CD4-positive, alpha-beta T cell (primary cell): ENCODE results near the gene CLIC5. TPM values are rescaled to one million over a fixed set of nuclear protein-coding genes. Genes with fewer than 3 reads are reported as not detected.

ENCODE experiments used
- ATAC-seq: fragments of 200-7000 bp; cut with Tn5 transposase; one replicate; pipeline ENCODE4 v1.10.0; 2022; ENCODE audit warnings: mild to moderate bottlenecking; ENCODE audit not compliant: poor library complexity
- CTCF ChIA-PET: fragments of 350-600 bp; sonication (Branson Sonifier 250); formaldehyde crosslinking; loops from one replicate; lab custom pipeline; 2021; ENCODE audit warnings: antibody characterized with exemption, inconsistent platforms; lab: Charles Lee
- POLR2A ChIA-PET: fragments of 350-600 bp; sonication (Branson Sonifier 250); formaldehyde crosslinking; loops from one replicate; lab custom pipeline; 2021; ENCODE audit warnings: antibody characterized with exemption, inconsistent platforms; lab: Charles Lee
- DNase-seq, 14 experiments: peaks; one replicate each; pipeline ENCODE4 v3.0.0-alpha.2; 2013 to 2020; ENCODE audit warnings: mixed read lengths in 2 of 14
- H3K27ac ChIP-seq, 2 donors: one replicate each; pipeline versions ENCODE4 v1.5.1 to v1.7.0; 2013; ENCODE audit warnings: low read length in 2 of 2, low read depth in 1 of 2, mild to moderate bottlenecking in 1 of 2
- H3K27me3 ChIP-seq, 2 experiments: 1 replicate in 1 of 2; 2 replicates in 1 of 2; pipeline versions ENCODE4 v1.6.1 to v1.7.0; 2013; ENCODE audit warnings: low read length in 2 of 2, control low read depth in 1 of 2, mild to moderate bottlenecking in 1 of 2, moderate library complexity in 1 of 2; ENCODE audit not compliant: insufficient read depth in 2 of 2, control insufficient read depth in 1 of 2
- H3K36me3 ChIP-seq: one replicate; pipeline ENCODE4 v1.6.1; 2013; ENCODE audit warnings: low read length, control low read depth; ENCODE audit not compliant: insufficient read depth
- H3K4me1 ChIP-seq: one replicate; pipeline ENCODE4 v1.6.1; 2013; ENCODE audit warnings: low read length, control low read depth; ENCODE audit not compliant: insufficient read depth
- H3K4me3 ChIP-seq: one replicate; pipeline ENCODE4 v1.5.1; 2013; ENCODE audit warnings: mild to moderate bottlenecking, low read length, moderate library complexity
- H3K9me3 ChIP-seq, 2 experiments: 1 replicate in 1 of 2; 2 replicates in 1 of 2; pipeline versions ENCODE4 v1.6.1 to v1.7.0; 2013; ENCODE audit warnings: low read length in 2 of 2, mild to moderate bottlenecking in 2 of 2, control low read depth in 1 of 2, moderate library complexity in 1 of 2; ENCODE audit not compliant: control insufficient read depth in 1 of 2, insufficient read depth in 1 of 2
- H3K27ac Mint-ChIP-seq: one replicate; pipeline ENCODE4 v1.8.0; 2020; ENCODE audit warnings: mixed read lengths
- H3K27me3 Mint-ChIP-seq: one replicate; pipeline ENCODE4 v1.8.0; 2021; ENCODE audit warnings: mixed read lengths
- H3K36me3 Mint-ChIP-seq: one replicate; pipeline ENCODE4 v1.8.0; 2021; ENCODE audit warnings: low read depth, mixed read lengths
- H3K4me1 Mint-ChIP-seq: one replicate; pipeline ENCODE4 v1.8.0; 2021; ENCODE audit warnings: low read depth, mixed read lengths
- H3K4me3 Mint-ChIP-seq: one replicate; pipeline ENCODE4 v1.8.0; 2020; ENCODE audit warnings: mild to moderate bottlenecking, mixed read lengths
- H3K9me3 Mint-ChIP-seq: one replicate; pipeline ENCODE4 v1.8.0; 2020; ENCODE audit warnings: mixed read lengths
- CTCF ChIP-seq: fragments of 200-600 bp; IDR thresholded peaks from one replicate; pipeline ENCODE4 v1.8.0; 2022; ENCODE audit warnings: antibody characterized with exemption, mild to moderate bottlenecking
- intact Hi-C, 2 experiments: fragments of 100-400 bp; cut with DNase I in 1 of 2; cut with micrococcal nuclease in 1 of 2; formaldehyde crosslinking; loops; one replicate each; pipeline versions ENCODE4 v1.15.1 to v1.9.0; 2023 to 2025; cut with DNase I, micrococcal nuclease
- total RNA-seq, 174 experiments: library from RNA in 2 of 174; stranded (reverse) in 2 of 174; gene quantifications; one replicate each; pipeline ENCODE4 v1.2.3 and lab custom pipeline; 2021 to 2026

Gene CLIC5
- total RNA-seq, 2 experiments from 2014 or later = 2.5 to 2.8 TPM

DNA sequence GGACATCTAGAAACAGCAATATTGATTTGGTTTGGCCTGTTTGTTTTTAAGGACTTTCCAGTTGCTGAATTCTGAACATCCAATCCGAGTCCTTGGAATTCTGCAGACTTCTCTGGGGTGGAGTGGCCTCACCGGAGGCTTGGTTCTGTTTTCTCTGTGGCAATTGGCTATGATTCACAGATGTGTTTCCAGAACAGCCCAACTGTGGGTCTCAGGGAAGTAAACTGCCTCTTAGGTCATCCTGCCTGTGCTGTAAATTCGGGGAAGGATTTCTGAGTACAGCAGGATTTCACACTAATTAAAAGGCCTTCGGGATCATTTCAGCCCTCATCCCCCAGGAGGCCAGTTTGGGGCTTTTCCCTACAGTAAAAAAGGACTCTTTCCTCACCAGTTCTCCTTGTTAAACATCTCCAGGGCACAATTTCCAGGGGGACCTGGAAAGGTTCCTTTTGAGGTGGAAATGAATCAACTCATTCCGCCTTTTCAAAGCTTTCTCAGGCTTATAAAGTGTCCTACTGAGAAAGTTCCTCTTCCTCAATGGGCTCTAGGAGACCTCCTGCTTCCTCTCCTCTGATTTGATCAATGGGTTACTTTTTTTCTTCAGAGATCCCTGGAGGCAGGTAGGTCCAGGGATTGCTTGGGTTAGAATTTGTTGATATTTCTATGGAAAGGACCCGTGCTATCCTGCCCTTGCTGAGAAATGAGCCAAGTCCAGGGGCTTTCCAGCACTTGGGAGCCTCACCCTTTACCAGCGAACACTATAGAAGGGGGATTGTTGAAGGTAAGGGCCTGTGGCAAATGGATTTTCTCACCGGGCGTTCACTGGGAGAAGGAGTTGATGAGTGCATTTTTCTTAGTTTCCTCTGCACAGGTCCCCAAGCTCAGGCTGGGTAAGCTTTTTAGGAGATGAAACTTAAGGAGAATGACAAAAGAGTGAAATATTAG lies 114.6 kb downstream of the CLIC5 start:
- CTCF ChIA-PET = no interaction called here
- H3K9me3 Mint-ChIP-seq = no peaks in the 10 kb centered on the region

DNA sequence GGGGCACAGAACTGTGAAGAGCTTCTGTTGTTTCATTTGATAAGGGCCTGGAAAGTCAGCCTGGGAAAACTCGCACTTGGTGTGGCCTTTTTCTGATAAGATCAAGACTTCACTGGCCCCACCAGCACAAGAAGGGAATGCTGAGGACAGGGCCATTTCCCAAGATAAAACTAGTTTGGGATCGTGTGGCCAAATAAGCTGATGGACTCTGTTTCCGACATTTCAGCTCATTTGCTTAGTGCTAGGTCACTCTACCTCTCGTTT lies 116.0 kb downstream of the CLIC5 start:
- H3K4me1 Mint-ChIP-seq = no peaks in the 10 kb centered on the region
- POLR2A ChIA-PET = interaction anchor here (0.6 kb wide), 1 partner anchor 513 kb away, joined by 3 read pairs; no protein-coding TSS in a partner anchor
- H3K9me3 Mint-ChIP-seq = no peaks in the 10 kb centered on the region
- no peaks in the 10 kb centered on the region for H3K36me3 Mint-ChIP-seq
- Histone ChIP-seq H3K4me1 (no peaks in the 10 kb centered on the region), H3K36me3 (no peaks in the 10 kb centered on the region), H3K27me3 (no peaks in the 10 kb centered on the region), H3K9me3 (no peaks in the 10 kb centered on the region), H3K4me3 (no peak overlapping the region), H3K27ac (no peak overlapping the region)
- H3K27ac Mint-ChIP-seq = no peak overlapping the region
- no peak overlapping the region for H3K4me3 Mint-ChIP-seq
- no peak for ATAC-seq
- no peak for DNase-seq
- CTCF ChIA-PET = interaction anchor here (0.6 kb wide), 1 partner anchor 117 kb away, joined by 3 read pairs; no protein-coding TSS in a partner anchor
- no peak for TF ChIP-seq CTCF
- intact Hi-C loops = no loop called here
- no peaks in the 10 kb centered on the region for H3K27me3 Mint-ChIP-seq

More for the DNA sequence above, 114.6 kb downstream of the CLIC5 start:
- no peaks in the 10 kb centered on the region for H3K9me3 ChIP-seq
- ATAC-seq = no peak
- Mint-ChIP-seq H3K4me1 (no peaks in the 10 kb centered on the region), H3K36me3 (no peaks in the 10 kb centered on the region), H3K27me3 (no peaks in the 10 kb centered on the region), H3K27ac (no peak overlapping the region), H3K4me3 (no peak overlapping the region)
- H3K27me3 ChIP-seq = no peaks in the 10 kb centered on the region
- no peak overlapping the region for H3K27ac ChIP-seq
- POLR2A ChIA-PET = no interaction called here
- intact Hi-C loops = no loop called here
- no peak for TF ChIP-seq CTCF
- no peaks in the 10 kb centered on the region for H3K36me3 ChIP-seq
- H3K4me3 ChIP-seq = no peak overlapping the region
- H3K4me1 ChIP-seq = no peaks in the 10 kb centered on the region
- DNase-seq = no peak

GRCh38 chr6:45898941-45899682 lies 116.5 kb downstream of the CLIC5 start:
- no peak for TF ChIP-seq CTCF
- no peak for DNase-seq
- Histone ChIP-seq H3K27ac (no peak overlapping the region), H3K4me1 (no peaks in the 10 kb centered on the region), H3K9me3 (no peaks in the 10 kb centered on the region), H3K4me3 (no peak overlapping the region), H3K27me3 (no peaks in the 10 kb centered on the region), H3K36me3 (no peaks in the 10 kb centered on the region)
- no peak overlapping the region for H3K27ac Mint-ChIP-seq
- H3K4me3 Mint-ChIP-seq = no peak overlapping the region
- no peaks in the 10 kb centered on the region for H3K36me3 Mint-ChIP-seq
- H3K9me3 Mint-ChIP-seq = no peaks in the 10 kb centered on the region
- no peaks in the 10 kb centered on the region for H3K27me3 Mint-ChIP-seq
- ChIA-PET POLR2A (no interaction called here), CTCF (interaction anchor here (0.6 kb wide), 1 partner anchor 118 kb away, joined by 3 read pairs; no protein-coding TSS in a partner anchor)
- intact Hi-C loops = no loop called here
- no peaks in the 10 kb centered on the region for H3K4me1 Mint-ChIP-seq
- no peak for ATAC-seq
